HEK293 (cell line): ENCODE measurements around the gene SH2B3.

Source experiments
- CTCF ChIA-PET: fragments of 350-600 bp; formaldehyde crosslinking; extraction: SDS; loops from one replicate; lab custom pipeline; 2021; ENCODE audit warnings: antibody characterized with exemption; lab: Yijun Ruan, JAX
- POLR2A ChIA-PET: fragments of 300-600 bp; formaldehyde crosslinking; extraction: SDS; loops from one replicate; lab custom pipeline; 2020; ENCODE audit warnings: antibody characterized with exemption, inconsistent platforms; lab: Yijun Ruan, JAX
- H3K27ac ChIP-seq: fragments of 200-500 bp; sonication (Bioruptor generic); 2 replicates; pipeline ENCODE4 v1.5.1; 2014; ENCODE audit warnings: low read depth, low read length, control low read depth, inconsistent platforms; ENCODE audit errors: extremely low read depth
- H3K36me3 ChIP-seq, 2 experiments: fragments of 200-500 bp in 1 of 2; sonication (Bioruptor generic) in 1 of 2; 1 replicate in 1 of 2; 2 replicates in 1 of 2; pipeline ENCODE4 v1.5.1; 2014 to 2017; ENCODE audit warnings: inconsistent platforms in 2 of 2, low read length in 2 of 2; ENCODE audit not compliant: control insufficient read depth in 2 of 2, insufficient read depth in 1 of 2
- H3K4me1 ChIP-seq: fragments of 200-500 bp; sonication (Bioruptor generic); 2 replicates; pipeline ENCODE4 v1.5.1; 2014; ENCODE audit warnings: mild to moderate bottlenecking, low read length, inconsistent platforms; ENCODE audit not compliant: control insufficient read depth, insufficient read depth
- H3K4me3 ChIP-seq: 2 replicates; pipeline ENCODE4 v1.5.1; 2011; ENCODE audit warnings: low read depth, mild to moderate bottlenecking, control low read depth, low read length, moderate library complexity
- H3K9me3 ChIP-seq: fragments of 200-500 bp; sonication (Bioruptor generic); 2 replicates; pipeline ENCODE4 v1.5.1; 2014; ENCODE audit warnings: low read depth, low read length, inconsistent platforms; ENCODE audit not compliant: control insufficient read depth, insufficient read depth
- GLI2 ChIP-seq: fragments of 450-650 bp; formaldehyde crosslinking; IDR thresholded peaks from 2 replicates; pipeline ENCODE4; 2017; ENCODE audit warnings: missing biosample characterization, missing genetic modification characterization, low read depth, borderline replicate concordance
- IKZF3 ChIP-seq: fragments of 450-650 bp; IDR thresholded peaks from 2 replicates; pipeline ENCODE4 v1.5.0; 2018; ENCODE audit warnings: missing biosample characterization, mild to moderate bottlenecking, missing genetic modification characterization, moderate library complexity
- ZBTB7A ChIP-seq: fragments of 450-650 bp; formaldehyde crosslinking; IDR thresholded peaks from 2 replicates; pipeline ENCODE4 v1.5.1; 2016; ENCODE audit warnings: low read depth, missing biosample characterization, missing genetic modification characterization
- ZNF112 ChIP-seq: fragments of 450-650 bp; formaldehyde crosslinking; IDR thresholded peaks from 2 replicates; pipeline ENCODE4 v1.5.0; 2017; ENCODE audit warnings: missing biosample characterization, missing genetic modification characterization
- ZNF211 ChIP-seq: fragments of 450-650 bp; formaldehyde crosslinking; IDR thresholded peaks from 2 replicates; pipeline ENCODE4 v1.5.1; 2016; ENCODE audit warnings: low read depth, missing biosample characterization, missing genetic modification characterization
- ZNF292 ChIP-seq: fragments of 450-650 bp; formaldehyde crosslinking; IDR thresholded peaks from 2 replicates; pipeline ENCODE4 v1.5.1; 2016; ENCODE audit warnings: low read depth, missing biosample characterization, missing genetic modification characterization, borderline replicate concordance
- ZNF335 ChIP-seq: fragments of 450-650 bp; formaldehyde crosslinking; conservative IDR thresholded peaks from 2 replicates; pipeline ENCODE4 v1.5.1; 2016; ENCODE audit warnings: missing biosample characterization, missing genetic modification characterization
- ZNF600 ChIP-seq: fragments of 450-650 bp; formaldehyde crosslinking; IDR thresholded peaks from 2 replicates; pipeline ENCODE4 v1.5.1; 2016; ENCODE audit warnings: missing biosample characterization, missing genetic modification characterization
- ZNF658 ChIP-seq: fragments of 450-650 bp; formaldehyde crosslinking; IDR thresholded peaks from 2 replicates; pipeline ENCODE4; 2016; ENCODE audit warnings: missing biosample characterization, missing genetic modification characterization
- ZNF707 ChIP-seq: fragments of 450-650 bp; formaldehyde crosslinking; IDR thresholded peaks from 2 replicates; pipeline ENCODE4 v1.5.1; 2016; ENCODE audit warnings: missing biosample characterization, missing genetic modification characterization
- ZNF76 ChIP-seq: fragments of 450-650 bp; formaldehyde crosslinking; IDR thresholded peaks from 2 replicates; pipeline ENCODE4; 2016; ENCODE audit warnings: low read depth, missing biosample characterization, missing genetic modification characterization, borderline replicate concordance
- ZNF768 ChIP-seq: fragments of 450-650 bp; formaldehyde crosslinking; IDR thresholded peaks from 2 replicates; pipeline ENCODE4 v1.5.1; 2018; ENCODE audit warnings: missing biosample characterization, mild to moderate bottlenecking, missing genetic modification characterization
- ZNF777 ChIP-seq: fragments of 450-650 bp; formaldehyde crosslinking; IDR thresholded peaks from 2 replicates; pipeline ENCODE4 v1.5.1; 2017; ENCODE audit warnings: missing biosample characterization, missing genetic modification characterization, borderline replicate concordance
- ZNF837 ChIP-seq: fragments of 450-650 bp; formaldehyde crosslinking; IDR thresholded peaks from 2 replicates; pipeline ENCODE4 v1.5.1; 2016; ENCODE audit warnings: missing biosample characterization, missing genetic modification characterization
- ZSCAN16 ChIP-seq: fragments of 450-650 bp; formaldehyde crosslinking; IDR thresholded peaks from 2 replicates; pipeline ENCODE4 v1.5.1; 2016; ENCODE audit warnings: missing biosample characterization, missing genetic modification characterization
- TF ChIP-seq, protein P1 (sequence below): fragments of 450-650 bp; formaldehyde crosslinking; IDR thresholded peaks from 2 replicates; pipeline ENCODE4 v1.5.1; 2016; ENCODE audit warnings: missing biosample characterization, missing genetic modification characterization
- TF ChIP-seq, protein P2 (sequence below): fragments of 450-650 bp; formaldehyde crosslinking; IDR thresholded peaks from 2 replicates; pipeline ENCODE4; 2016; ENCODE audit warnings: missing biosample characterization, missing genetic modification characterization

SH2B3 gene

DNA sequence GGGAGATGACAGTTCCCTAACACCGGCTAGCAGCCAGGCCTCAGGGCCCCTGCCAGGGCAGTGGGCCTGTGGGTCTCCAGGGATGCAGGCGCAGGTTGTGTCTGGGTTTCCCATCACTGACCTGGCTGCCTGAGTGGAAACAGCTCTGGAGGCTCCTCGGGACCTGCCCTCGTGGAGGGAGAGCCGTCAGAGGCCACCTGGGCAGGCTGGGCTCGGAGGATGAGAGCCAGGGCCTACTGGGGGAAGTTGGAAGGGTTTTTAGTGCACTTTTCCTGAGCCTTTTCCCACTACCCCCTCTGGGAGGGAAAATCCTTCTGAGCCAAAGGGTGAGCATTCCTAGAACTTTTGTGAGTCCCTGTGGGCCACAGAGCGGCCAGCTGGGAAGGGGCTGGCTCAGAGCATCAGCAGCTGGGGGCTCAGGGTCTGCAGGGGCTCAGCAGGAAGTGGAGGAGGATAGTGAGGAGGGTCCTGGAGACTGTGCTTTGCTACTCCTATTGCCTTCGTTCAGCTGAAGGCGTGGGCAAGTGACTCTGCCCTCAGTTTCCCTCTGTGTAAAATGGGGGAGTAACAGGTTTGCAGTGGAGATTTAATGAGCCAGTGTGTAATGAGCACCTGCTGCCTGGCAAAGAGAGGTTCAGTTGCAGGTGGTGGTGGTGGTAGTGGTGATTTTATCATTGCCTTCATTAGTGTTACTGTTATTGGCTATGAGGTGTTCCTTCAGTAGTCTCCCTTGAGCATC, 1.8 kb downstream of the SH2B3 start:
- ChIA-PET POLR2A (no interaction called here), CTCF (interaction anchor here (1.3 to 2.5 kb wide), 3 partner anchors 11 to 42 kb away, joined by 3 to 13 read pairs (median 6); no protein-coding TSS in a partner anchor)
- Histone ChIP-seq H3K27ac (no peak overlapping the region), H3K4me1 (0 out of 2 replicates have a peak, but pooled peaks cover 4% of the 10 kb centered on the region), H3K9me3 (no peaks in the 10 kb centered on the region), H3K36me3 (no peaks in the 10 kb centered on the region), H3K4me3 (no peak overlapping the region)
- TF ChIP-seq ZBTB7A (no peak), ZSCAN16 (peak; percentile 84; the same call in 1 of the 2 replicates), ZNF76 (tag by site-specific recombination) (0 out of 2 replicates have a peak, but pooled peaks have one; percentile 10), ZNF211 (tag by site-specific recombination) (no peak), IKZF3 (tag by site-specific recombination) (peak; percentile 55), ZNF600 (tag by site-specific recombination) (peak; percentile 47; the same call in 1 of the 2 replicates)

DNA sequence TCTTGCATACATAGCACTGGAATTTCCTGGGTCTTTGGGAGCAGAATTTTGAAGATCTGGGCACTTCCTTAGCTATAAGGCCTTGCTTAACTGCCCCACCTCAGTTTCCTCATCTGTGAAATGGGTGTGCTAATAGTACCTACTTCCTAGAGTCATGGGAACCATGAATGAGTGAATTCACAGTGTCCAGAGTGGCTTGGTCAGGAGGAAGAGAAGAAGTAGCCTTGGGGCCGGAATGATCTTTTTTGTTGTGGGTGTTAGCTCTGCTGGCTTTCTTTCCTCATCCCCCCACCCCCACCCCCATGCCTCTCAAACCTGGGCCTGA, 2.4 kb downstream of the SH2B3 start:
- Histone ChIP-seq H3K4me1 (0 out of 2 replicates have a peak, but pooled peaks cover 4% of the 10 kb centered on the region), H3K36me3 (no peaks in the 10 kb centered on the region), H3K9me3 (no peaks in the 10 kb centered on the region), H3K27ac (no peak overlapping the region), H3K4me3 (no peak overlapping the region)
- POLR2A ChIA-PET, result interaction anchor here (0.6 kb wide), 1 partner anchor 9 kb away, joined by 6 read pairs; no protein-coding TSS in a partner anchor
- CTCF ChIA-PET, result interaction anchor here (1.3 to 2.5 kb wide), 4 partner anchors 12 to 44 kb away, joined by 3 to 13 read pairs (median 5); no protein-coding TSS in a partner anchor
- TF ChIP-seq ZNF112 (tag by site-specific recombination) (no peak), ZNF777 (tag by site-specific recombination) (no peak), ZNF292 (tag by site-specific recombination) (no peak), ZNF707 (no peak), GLI2 (tag by site-specific recombination) (no peak), ZNF837 (tag by site-specific recombination) (no peak), ZNF335 (no peak)
- TF ChIP-seq, protein P1, sequence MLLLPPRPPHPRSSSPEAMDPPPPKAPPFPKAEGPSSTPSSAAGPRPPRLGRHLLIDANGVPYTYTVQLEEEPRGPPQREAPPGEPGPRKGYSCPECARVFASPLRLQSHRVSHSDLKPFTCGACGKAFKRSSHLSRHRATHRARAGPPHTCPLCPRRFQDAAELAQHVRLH (tag by site-specific recombination), result 0 out of 2 replicates have a peak, but pooled peaks have one; percentile 20
- TF ChIP-seq, protein P2, sequence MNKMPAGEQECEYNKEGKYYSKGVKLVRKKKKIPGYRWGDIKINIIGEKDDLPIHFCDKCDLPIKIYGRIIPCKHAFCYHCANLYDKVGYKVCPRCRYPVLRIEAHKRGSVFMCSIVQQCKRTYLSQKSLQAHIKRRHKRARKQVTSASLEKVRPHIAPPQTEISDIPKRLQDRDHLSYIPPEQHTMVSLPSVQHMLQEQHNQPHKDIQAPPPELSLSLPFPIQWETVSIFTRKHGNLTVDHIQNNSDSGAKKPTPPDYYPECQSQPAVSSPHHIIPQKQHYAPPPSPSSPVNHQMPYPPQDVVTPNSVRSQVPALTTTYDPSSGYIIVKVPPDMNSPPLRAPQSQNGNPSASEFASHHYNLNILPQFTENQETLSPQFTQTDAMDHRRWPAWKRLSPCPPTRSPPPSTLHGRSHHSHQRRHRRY (tag by site-specific recombination), result no peak

DNA sequence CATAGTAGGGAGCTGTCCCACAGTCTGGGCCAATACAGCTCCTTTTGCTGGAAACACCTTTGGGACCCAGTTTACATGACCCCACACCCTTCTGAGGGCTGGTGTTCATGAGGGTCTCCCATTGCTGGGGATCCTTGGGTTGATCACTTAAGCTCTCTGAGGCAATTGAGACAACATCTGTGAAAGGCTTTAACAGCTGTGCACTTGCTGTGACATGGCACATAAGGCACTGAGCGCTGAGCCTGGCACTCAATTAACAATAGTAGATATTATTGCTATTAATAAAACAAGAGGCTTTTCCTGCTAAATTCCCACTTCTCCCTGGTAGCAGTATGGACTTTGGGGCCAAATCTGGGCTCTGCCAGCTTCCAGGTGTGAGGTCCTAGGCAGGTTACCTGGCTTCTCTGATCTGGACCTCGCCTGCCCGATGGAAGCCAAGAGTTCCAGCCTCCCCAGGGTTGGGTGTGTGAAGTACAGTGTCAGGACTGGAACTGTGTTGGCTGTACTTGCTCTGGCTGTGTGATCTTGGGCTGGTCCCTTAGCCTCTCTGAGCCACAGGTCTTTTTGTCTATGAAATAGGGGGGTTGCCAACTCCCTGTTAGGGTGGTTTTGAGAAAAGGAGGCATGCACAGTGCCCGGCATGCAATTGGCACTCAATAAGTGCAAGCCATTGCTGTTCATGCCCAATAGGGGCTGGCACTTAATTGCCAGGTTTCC, 3.1 kb downstream of the SH2B3 start:
- no peak overlapping the region for H3K27ac ChIP-seq

More for the DNA sequence above, 3.1 kb downstream of the SH2B3 start:
- Histone ChIP-seq H3K4me3 (no peak overlapping the region), H3K36me3 (no peaks in the 10 kb centered on the region), H3K4me1 (0 out of 2 replicates have a peak, but pooled peaks cover 4% of the 10 kb centered on the region), H3K9me3 (no peaks in the 10 kb centered on the region)
- CTCF ChIA-PET, result interaction anchor here (1.3 to 2.5 kb wide), 4 partner anchors 12 to 43 kb away, joined by 3 to 13 read pairs (median 5); no protein-coding TSS in a partner anchor
- POLR2A ChIA-PET, result interaction anchor here (0.6 to 1.0 kb wide), 2 partner anchors 9 to 31 kb away, joined by 3 to 6 read pairs; no protein-coding TSS in a partner anchor
- TF ChIP-seq ZNF658 (no peak), ZNF768 (tag by site-specific recombination) (peak; percentile 73; the same call in 1 of the 2 replicates)
